CD4-positive, alpha-beta T cell treated with Interleukin-12 subunit alpha and Interleukin-12 subunit beta, for 1 hour (primary cell): ENCODE results near the gene SMIM23.

Experiments used
- DNase-seq: peaks from one replicate; pipeline ENCODE4 v3.0.0-alpha.2; 2020

Gene SMIM23

DNA sequence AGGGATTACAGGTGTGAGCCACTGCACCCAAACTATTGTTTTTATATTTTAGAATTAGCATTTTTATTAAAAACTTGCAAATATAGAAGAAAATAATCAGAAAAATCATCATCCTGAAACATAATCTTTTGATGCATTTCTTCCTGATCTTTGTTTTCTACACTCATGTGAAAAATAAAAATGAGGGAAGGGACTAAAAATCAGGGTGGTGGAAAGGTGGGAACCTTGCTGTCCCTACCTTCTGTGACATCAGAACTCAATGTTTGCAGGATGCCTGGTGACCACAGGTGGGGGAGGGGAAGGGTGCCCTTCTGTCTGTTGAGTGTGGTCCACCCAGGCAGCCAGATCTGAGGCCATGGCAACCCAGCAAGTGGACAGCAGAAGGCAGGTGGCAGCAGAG lies at the start of gene SMIM23:
TSS of gene SMIM23 (plus strand) at position 301 of the 400 bp plus-strand sequence. CDS start at position 356, 55 bp downstream.
- no peak for DNase-seq

DNA sequence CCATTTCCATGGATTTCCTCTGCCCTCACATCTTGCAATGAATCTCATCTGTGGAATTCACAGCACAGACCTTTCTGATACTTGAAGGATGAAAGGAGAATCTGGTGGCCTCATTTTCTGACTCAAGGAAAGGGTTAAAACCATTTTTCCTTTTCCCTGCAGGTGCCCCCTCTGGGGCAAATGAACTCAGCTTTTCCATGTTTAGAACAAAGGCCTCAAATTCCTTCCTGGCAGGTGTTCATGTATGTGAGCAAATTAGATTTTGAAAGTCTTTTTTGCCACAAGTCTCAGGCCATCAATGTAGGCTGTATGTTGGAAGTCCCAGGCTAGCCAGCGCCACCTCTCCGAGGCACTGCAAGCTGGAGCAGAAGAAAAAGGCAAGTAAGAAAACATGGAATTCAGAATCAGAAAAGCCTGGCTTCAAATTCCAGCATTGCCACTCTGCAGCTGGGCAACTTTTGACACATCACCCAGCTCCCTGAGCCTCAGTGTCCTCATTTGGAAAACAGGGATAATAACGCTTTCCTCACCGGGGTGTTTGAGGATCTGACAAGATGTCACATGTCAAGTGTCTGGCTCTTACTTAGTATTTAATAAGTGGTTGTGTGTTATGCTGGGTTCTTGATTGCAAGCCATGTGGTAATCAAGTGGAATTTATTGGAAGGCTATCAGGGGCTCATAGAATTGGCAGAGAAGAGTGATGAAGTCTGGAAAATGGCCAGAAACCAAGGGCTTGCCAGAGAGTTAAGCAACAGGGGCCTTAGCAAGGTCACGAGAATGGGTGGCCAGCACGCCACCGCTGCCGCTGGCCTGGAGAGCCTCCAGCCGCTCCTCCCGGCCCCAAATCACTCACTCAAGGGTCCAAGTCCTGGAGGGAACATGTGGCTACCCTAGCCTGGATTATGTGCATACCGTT lies 48.4 kb upstream of the SMIM23 start:
- no peak for DNase-seq

DNA sequence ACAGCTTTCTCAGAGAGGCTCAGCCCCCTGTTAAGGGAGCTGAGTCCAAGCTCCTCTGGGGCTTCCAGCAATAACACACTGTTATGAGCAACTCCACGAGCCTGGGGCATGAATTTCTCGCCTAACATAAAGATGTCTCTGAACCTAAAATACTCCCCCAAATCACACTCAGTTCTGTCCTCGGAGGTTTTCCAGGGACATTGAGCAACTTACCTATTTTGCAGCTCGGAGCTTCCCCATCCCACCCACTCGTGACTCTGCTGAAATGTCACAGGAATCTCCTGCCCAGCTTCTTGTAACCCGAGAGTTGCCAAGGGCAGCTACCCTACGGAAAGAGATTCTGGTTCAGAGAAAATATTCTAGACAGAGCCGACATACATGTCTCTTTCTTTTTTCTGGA lies 47.1 kb upstream of the SMIM23 start:
- no peak for DNase-seq

DNA sequence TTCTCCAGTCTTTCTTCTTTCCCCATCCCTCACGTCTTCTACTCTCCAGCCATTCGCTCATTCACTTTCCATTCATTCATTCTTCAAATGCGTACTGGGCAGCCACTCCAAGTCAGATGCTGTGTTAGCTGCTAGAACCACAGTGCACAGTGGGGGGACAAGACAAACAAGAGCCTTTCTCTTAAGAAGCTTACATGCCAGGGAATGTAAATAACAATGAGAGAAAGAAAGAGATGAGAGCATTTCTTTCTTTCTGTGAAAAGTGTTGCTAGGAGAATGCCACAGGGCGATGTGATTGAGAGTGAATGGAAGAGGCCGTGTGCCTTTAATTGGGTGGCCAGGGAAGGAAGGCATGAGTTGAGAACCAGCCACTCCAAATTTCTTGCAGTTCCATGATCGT lies 46.3 kb upstream of the SMIM23 start:
- no peak for DNase-seq

- no peak for DNase-seq
These were observed 42.1 kb upstream of the SMIM23 start for GRCh38 chr5:171743436-171744076.

DNA sequence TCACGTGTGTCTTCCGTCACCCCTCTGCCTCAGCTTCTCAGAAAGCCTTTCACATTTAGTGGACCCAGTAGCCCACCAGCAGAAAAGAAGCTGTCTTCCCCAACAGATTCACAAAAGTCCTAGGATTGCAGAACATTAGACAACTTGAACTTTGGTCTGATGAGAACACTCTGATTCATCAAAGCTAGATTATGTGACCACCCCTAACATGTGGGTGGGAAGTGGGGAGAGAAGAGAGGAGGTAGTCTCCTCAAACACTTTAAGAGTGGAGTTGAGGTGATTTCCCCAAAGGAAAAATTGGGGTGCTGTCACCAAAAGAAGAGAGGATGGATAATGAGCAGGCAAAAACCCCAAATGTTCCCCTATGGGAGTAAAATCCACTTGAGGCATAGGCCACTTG lies 41.4 kb upstream of the SMIM23 start:
- DNase-seq: no peak

DNA sequence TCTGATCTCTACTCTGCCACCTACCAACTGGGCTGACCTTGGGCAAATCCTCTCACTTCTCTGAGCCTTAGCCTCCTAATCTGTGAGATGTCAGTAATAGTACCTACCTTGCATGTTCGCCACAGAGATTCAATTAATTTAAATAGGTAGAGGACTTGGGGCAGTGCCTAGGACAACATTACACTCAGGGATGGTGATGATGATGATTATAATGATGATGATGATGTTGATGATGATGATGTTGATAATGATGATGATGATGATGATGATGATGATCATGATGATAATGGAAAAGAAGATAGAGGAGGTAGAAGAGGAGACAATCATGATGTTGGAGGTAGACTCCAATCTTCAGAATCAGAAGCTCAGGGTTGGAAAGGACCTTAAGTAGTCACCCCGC lies 40.7 kb upstream of the SMIM23 start:
- no peak for DNase-seq

GRCh38 chr5:171745602-171746001 lies 40.0 kb upstream of the SMIM23 start:
- no peak for DNase-seq

DNA sequence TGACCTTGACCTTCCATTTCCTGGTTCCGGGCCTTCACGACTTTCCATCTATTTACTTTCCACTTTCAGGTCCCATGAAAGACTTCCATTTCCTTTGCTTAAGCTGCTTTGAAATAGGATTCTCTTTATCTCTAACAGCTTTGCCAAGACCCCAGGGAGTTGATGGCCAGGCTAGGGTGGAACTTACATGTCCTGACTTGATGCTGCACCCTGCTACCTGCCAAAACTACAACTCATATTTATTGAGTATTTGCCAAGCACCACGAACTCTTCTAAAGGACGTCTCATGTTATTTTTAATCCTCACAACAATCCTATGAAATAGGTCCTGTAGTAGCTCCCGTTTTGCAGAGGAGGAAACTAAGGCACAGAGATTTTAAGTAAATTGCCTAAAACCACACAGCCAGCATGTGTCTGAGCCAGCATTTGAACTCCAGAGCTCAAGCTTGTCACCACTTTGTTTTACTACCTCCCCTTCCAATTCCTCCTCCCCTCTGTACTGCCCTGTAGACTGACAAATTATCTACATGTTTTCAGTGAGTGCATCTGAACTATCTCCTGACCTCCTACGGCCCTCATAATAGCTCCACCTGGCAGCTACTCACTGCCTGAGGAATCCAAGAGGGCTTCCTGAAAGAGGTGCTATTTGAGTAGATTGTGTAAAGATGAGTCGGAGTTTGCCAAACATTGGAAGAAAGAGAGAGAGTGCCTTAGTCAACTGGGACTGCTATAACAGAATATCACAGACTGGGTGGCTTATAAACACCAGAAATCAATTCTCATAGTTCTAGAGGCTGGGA lies 38.4 kb upstream of the SMIM23 start:
- DNase-seq: no peak

GRCh38 chr5:171748720-171749119 lies 36.9 kb upstream of the SMIM23 start:
- DNase-seq: no peak

DNA sequence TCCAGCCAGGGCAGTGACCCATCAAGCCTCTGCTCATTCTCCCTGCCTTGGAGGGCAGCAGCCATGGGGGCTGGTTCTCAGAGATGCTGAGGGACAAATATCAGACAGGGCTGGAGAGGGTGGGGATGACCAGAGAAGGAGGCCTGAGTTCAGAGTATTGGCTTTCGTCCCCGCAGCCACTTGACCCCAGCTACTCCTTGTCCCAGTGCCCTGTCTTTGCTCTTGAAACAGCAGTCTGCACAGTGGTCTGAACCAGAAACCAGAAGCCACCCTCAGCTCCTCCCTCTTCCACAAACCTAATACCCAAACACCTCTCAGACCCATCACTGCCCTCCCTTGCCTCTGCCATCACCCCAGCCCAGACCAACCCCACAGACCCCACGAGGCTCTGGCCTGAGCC lies 36.3 kb upstream of the SMIM23 start:
- no peak for DNase-seq

DNA sequence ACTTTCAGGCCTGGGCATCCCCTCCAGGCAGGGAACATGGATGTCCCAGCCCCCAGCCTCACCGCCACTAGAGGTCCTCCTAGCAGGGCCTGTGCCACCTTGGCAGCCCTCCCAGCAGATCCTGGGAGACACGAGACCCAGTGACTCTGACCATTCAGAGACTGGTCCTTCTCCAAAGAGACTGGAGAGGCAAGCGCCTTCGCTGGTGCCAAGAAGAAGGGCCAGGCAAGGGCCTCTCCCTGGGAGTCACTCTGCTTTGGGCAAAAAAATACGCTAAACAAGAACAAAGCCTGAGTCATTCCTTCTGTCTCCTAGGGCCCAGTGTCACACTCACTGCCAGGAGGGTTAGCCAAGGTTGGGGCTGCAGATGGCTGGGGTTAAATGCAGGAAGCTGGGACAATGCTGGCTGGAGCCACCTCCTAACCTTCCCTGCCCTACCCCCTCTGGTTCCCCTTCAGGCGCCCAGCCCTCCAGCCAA lies 35.3 kb upstream of the SMIM23 start:
- DNase-seq: no peak

DNA sequence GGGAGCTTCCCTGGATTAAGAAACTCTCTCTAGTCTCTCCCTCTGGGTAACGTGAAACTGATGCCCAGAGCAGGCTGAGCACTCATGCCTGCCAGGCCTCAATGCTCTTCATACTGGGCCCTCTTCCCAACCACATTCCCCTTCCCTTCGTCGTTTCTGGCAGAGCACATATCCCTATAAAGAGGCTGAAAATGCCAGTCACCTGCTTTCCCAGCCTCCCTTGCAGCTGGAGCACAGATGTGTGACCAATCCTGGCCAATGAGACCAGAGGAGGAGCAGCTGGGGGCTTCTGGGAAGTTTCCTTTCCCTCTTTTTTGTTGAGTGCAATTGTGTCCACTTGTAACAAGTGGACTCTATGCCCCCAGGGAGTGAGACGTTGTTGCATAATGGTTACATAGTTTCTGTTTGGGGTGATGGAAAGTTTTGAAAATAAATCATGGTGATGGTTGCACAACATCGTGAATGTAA lies 30.2 kb upstream of the SMIM23 start:
- DNase-seq: no peak

- DNase-seq: no peak
These were observed 27.6 kb upstream of the SMIM23 start for GRCh38 chr5:171757853-171758535.

DNA sequence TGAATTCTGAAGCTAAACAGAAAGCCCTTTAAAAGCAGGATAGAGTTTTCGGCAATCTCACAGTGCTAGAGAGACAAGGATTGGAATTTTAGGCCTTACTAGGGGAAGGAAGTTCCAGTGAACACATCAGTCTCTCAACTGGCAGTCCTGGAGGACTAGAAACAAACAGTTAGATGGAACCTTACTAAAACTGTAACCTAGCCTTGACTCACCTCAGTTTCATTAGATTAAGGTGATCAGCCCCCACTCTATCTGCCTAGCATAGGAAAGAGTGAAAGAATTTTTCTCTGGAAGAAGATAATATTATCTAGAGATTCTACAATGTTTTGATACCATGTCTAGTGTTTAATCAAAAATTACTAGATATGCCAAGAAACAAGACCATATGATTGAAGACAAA lies 25.8 kb upstream of the SMIM23 start:
- no peak for DNase-seq

- DNase-seq: no peak
These were observed 23.5 kb upstream of the SMIM23 start for GRCh38 chr5:171762021-171762608.

- DNase-seq: no peak
These were observed 22.7 kb upstream of the SMIM23 start for GRCh38 chr5:171762903-171763302.

GRCh38 chr5:171764265-171764664 lies 21.4 kb upstream of the SMIM23 start:
- DNase-seq: no peak

GRCh38 chr5:171766875-171767274 lies 18.7 kb upstream of the SMIM23 start:
- DNase-seq: no peak

DNA sequence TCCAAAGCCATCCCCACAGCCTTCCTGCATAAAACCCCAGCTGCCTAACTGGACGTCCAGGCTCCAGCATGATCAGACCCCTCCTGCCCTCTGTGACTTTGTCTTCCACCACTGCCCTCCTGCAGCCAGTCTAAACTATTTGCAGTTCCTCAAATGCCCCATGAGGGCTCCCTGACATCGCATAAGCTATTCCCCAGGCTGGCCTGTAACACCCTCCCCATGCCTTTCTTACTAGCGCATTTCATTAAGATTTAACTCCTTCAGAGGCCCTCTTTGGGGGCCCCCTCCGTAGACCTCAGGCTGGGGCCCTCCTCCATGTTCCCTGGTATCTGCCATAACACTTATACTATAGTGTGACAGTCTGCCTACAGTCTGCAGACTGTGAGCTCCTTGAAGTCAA lies 15.5 kb upstream of the SMIM23 start:
- DNase-seq: no peak

DNA sequence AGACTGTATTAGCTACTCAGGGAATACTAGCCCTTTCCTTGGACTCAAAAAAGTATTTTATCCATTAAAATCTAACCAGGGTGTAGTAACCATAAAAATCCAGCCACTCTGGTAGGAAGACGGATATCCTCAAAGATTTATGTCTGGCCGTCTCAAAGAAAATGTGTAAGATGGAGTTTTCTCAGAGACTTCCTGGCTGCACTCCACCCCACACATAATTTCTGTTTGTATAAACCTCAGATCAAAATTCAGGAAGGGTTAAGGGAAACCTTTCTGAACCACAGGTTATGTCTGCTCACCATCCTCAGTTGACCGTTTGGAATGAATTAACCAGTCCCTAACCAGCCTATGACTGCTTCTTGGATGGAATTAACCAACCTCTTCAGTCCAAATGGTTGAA lies 13.8 kb upstream of the SMIM23 start:
- no peak for DNase-seq

- no peak for DNase-seq
These were observed 12.5 kb upstream of the SMIM23 start for GRCh38 chr5:171773106-171773505.
